A549 (cell line): ENCODE measurements around the gene SCRN1. TPM values are rescaled to one million over a fixed set of nuclear protein-coding genes. Genes with fewer than 3 reads are reported as not detected.

ENCODE experiments used
- ATAC-seq, 2 experiments: fragments of 200-7000 bp in 1 of 2; fragments of >200 bp in 1 of 2; cut with Nextera tagmentation in 1 of 2; cut with Tn5 transposase in 1 of 2; 3 replicates each; pipeline versions ENCODE4 v1.8.0 to v1.9.1; 2018 to 2020; ENCODE audit warnings: mild to moderate bottlenecking in 1 of 2, moderate library complexity in 1 of 2
- CTCF ChIA-PET: fragments of 300-600 bp; sonication (Branson Sonifier 250); formaldehyde crosslinking; extraction: SDS; loops from one replicate; lab custom pipeline; 2021; ENCODE audit warnings: antibody characterized with exemption, inconsistent platforms; lab: Yijun Ruan, JAX
- POLR2A ChIA-PET: fragments of 350-600 bp; formaldehyde crosslinking; extraction: SDS; loops from one replicate; lab custom pipeline; 2021; ENCODE audit warnings: antibody characterized with exemption, inconsistent platforms; lab: Yijun Ruan, JAX
- DNase-seq, 2 experiments: peaks; one replicate each; pipeline versions ENCODE4 v3.0.0 to v3.0.0-alpha.2; 2011 to 2016; ENCODE audit warnings: low read depth in 1 of 2, low spot score in 1 of 2
- FAIRE-seq: peaks from 2 replicates; lab custom pipeline; 2011; peaks lifted over from hg19 to GRCh38; lab: Jason Lieb, UNC
- H3K27ac ChIP-seq, 2 experiments: fragments of >200 bp; sonication (Bioruptor Twin); formaldehyde crosslinking; 3 replicates each; pipeline ENCODE4 v1.5.1; 2016 to 2017
- H3K4me1 ChIP-seq: fragments of >200 bp; sonication (Bioruptor Twin); formaldehyde crosslinking; 3 replicates; pipeline ENCODE4 v1.6.1; 2016
- H3K4me2 ChIP-seq: fragments of >200 bp; sonication (Bioruptor Twin); formaldehyde crosslinking; 3 replicates; pipeline ENCODE4 v1.6.1; 2016
- H3K4me3 ChIP-seq: fragments of >200 bp; sonication (Bioruptor Twin); formaldehyde crosslinking; 3 replicates; pipeline ENCODE4 v1.5.1; 2016
- H3K9me3 ChIP-seq: fragments of >200 bp; sonication (Bioruptor Twin); formaldehyde crosslinking; 3 replicates; pipeline ENCODE4 v1.6.1; 2016
- BHLHE40 ChIP-seq: IDR thresholded peaks from 2 replicates; pipeline ENCODE4 v1.6.1; 2012; ENCODE audit warnings: low read depth, low read length, inconsistent platforms
- EP300 ChIP-seq, 2 experiments: fragments of >200 bp; sonication (Bioruptor Twin); formaldehyde crosslinking; IDR thresholded peaks; 2 replicates in 1 of 2; 3 replicates in 1 of 2; pipeline ENCODE4 v1.6.1; 2016 to 2017
- ESRRA ChIP-seq: fragments of 150-350 bp; IDR thresholded peaks from 2 replicates; pipeline ENCODE4 v1.6.1; 2014; ENCODE audit warnings: mild to moderate bottlenecking, low read length, borderline replicate concordance
- FOSB ChIP-seq: fragments of 250-450 bp; sonication (Bioruptor Pico); IDR thresholded peaks from 2 replicates; pipeline ENCODE4 v1.5.0; 2020; ENCODE audit warnings: mild to moderate bottlenecking, moderate library complexity
- FOSL2 ChIP-seq, 2 experiments: fragments of 450-650 bp in 1 of 2; fragments of >200 bp in 1 of 2; sonication (Bioruptor Twin) in 1 of 2; formaldehyde crosslinking; IDR thresholded peaks; 2 replicates each; pipeline versions ENCODE4 v1.5.0 to v1.6.1; 2016 to 2020; ENCODE audit warnings: mild to moderate bottlenecking in 1 of 2, moderate library complexity in 1 of 2
- HDAC2 ChIP-seq: fragments of 200-600 bp; sonication (generic); IDR thresholded peaks from 2 replicates; pipeline ENCODE4 v1.6.1; 2016
- HOXB13 ChIP-seq: fragments of 250-450 bp; sonication (Bioruptor Pico); IDR thresholded peaks from 2 replicates; pipeline ENCODE4 v1.5.0; 2020; ENCODE audit warnings: low read depth, mild to moderate bottlenecking, moderate library complexity
- KDM1A ChIP-seq: fragments of 200-600 bp; sonication (generic); IDR thresholded peaks from 2 replicates; pipeline ENCODE4 v1.6.1; 2016; ENCODE audit warnings: low read depth, mild to moderate bottlenecking
- KDM5A ChIP-seq: fragments of 200-600 bp; sonication (generic); IDR thresholded peaks from 2 replicates; pipeline ENCODE4 v1.6.1; 2016; ENCODE audit warnings: antibody characterized with exemption, mild to moderate bottlenecking
- MAFK ChIP-seq: fragments of 450-650 bp; IDR thresholded peaks from 2 replicates; pipeline ENCODE4 v1.6.1; 2014; ENCODE audit not compliant: partially characterized antibody
- NPAS2 ChIP-seq: fragments of 250-450 bp; sonication (Bioruptor Pico); IDR thresholded peaks from 2 replicates; pipeline ENCODE4 v1.8.0; 2022; ENCODE audit warnings: mild to moderate bottlenecking, moderate library complexity, borderline replicate concordance
- NR3C1 ChIP-seq: fragments of >200 bp; sonication (Bioruptor Twin); formaldehyde crosslinking; IDR thresholded peaks from 3 replicates; pipeline ENCODE4 v1.6.1; 2017
- PHF8 ChIP-seq: fragments of 200-600 bp; sonication (generic); IDR thresholded peaks from 2 replicates; pipeline ENCODE4 v1.6.1; 2016; ENCODE audit warnings: low read depth, mild to moderate bottlenecking, antibody characterized with exemption, moderate library complexity, borderline replicate concordance
- POLR2AphosphoS2 ChIP-seq: conservative IDR thresholded peaks from 2 replicates; pipeline ENCODE4 v1.6.1; 2012; ENCODE audit warnings: low read length, improper control_type of control experiment, inconsistent platforms
- RARB ChIP-seq: fragments of 250-450 bp; sonication (Bioruptor Pico); IDR thresholded peaks from 2 replicates; pipeline ENCODE4 v1.8.0; 2021; ENCODE audit warnings: mild to moderate bottlenecking, moderate library complexity
- RNF2 ChIP-seq: fragments of 200-600 bp; sonication (generic); IDR thresholded peaks from 2 replicates; pipeline ENCODE4 v1.6.1; 2016; ENCODE audit warnings: low read depth, mild to moderate bottlenecking, antibody characterized with exemption, moderate library complexity, borderline replicate concordance
- SMC3 ChIP-seq: fragments of >200 bp; sonication (Bioruptor Twin); formaldehyde crosslinking; IDR thresholded peaks from 3 replicates; pipeline ENCODE4 v1.6.1; 2018; ENCODE audit warnings: inconsistent platforms
- SREBF2 ChIP-seq: fragments of 450-650 bp; IDR thresholded peaks from 2 replicates; pipeline ENCODE4 v1.6.1; 2014; ENCODE audit warnings: mild to moderate bottlenecking, moderate library complexity
- ZSCAN20 ChIP-seq: fragments of 250-450 bp; sonication (Bioruptor Pico); IDR thresholded peaks from 2 replicates; pipeline ENCODE4 v1.8.0; 2022; ENCODE audit warnings: mild to moderate bottlenecking, moderate library complexity
- WGBS: methylation state at CpG from one replicate; pipeline ENCODE4 v1.1.6; 2017; ENCODE audit errors: missing lambda C conversion rate; 5-methylcytosine and 5-hydroxymethylcytosine counted together
- polyA plus RNA-seq, 4 experiments: library from polyadenylated mRNA; depleted of rRNA in 3 of 4; stranded (reverse); fragments of >200 nt; fragmentation: RNase III in 1 of 4; extraction: RNeasy Plus Mini Kit Qiagen cat#74134 plus additional on column Dnase treatment in 1 of 4; gene quantifications; 2 replicates in 3 of 4; 3 replicates in 1 of 4; pipeline ENCODE4 v1.2.3, GENCODE V29; 2011 to 2017
- TF ChIP-seq, protein P1 (sequence below): IDR thresholded peaks from 2 replicates; pipeline ENCODE4 v1.6.1; 2012; ENCODE audit warnings: low read depth, borderline replicate concordance
- TF ChIP-seq, protein P2 (sequence below): fragments of 200-600 bp; sonication (generic); IDR thresholded peaks from 2 replicates; pipeline ENCODE4 v1.6.1; 2016; ENCODE audit warnings: antibody characterized with exemption, mild to moderate bottlenecking, moderate library complexity
- TF ChIP-seq, protein P3 (sequence below): fragments of >200 bp; sonication (Bioruptor Twin); formaldehyde crosslinking; IDR thresholded peaks from 3 replicates; pipeline ENCODE4 v1.5.1; 2016
- TF ChIP-seq, protein P4 (sequence below): fragments of 250-450 bp; sonication (Bioruptor Pico); IDR thresholded peaks from 2 replicates; pipeline ENCODE4 v1.5.0; 2020; ENCODE audit warnings: low read depth, mild to moderate bottlenecking, moderate library complexity

Gene SCRN1
- polyA plus RNA-seq, 2 of the 4 experiments (the other 2 are of a cell fraction), result 49.7 to 88.9 TPM

DNA sequence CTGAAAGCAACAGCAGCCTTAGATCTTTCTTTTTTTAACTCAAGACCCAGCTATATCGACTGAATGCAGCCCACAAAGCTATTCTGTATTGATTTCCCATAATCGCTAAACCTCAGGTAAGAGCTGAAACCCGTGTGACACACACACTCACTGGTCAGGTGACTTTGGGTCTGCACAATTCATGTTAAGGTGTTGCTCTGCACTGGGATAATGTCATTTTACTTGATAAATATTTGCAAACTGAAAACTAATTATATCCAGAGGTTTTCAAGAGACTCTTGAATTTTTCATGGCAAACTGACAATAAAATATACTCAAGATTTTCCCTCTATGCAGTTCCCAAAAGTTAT is 33.1 kb downstream of the SCRN1 start:
- Histone ChIP-seq H3K9me3 (no peaks in the 10 kb centered on the region), H3K4me2 (no peak overlapping the region), H3K27ac (no peak overlapping the region), H3K4me3 (no peak overlapping the region), H3K4me1 (0 out of 3 replicates have a peak, but pooled peaks cover 3% of the 10 kb centered on the region)
- no peak for DNase-seq
- no peak for FAIRE-seq
- ChIA-PET CTCF (interaction anchor here (1.0 to 1.3 kb wide), 3 partner anchors 19 to 106 kb away, joined by 3 to 4 read pairs (median 3); no protein-coding TSS in a partner anchor), POLR2A (no interaction called here)
- 92% methylated on average over 3 of the region's 3 CpGs for WGBS
- ATAC-seq, result no peak
- TF ChIP-seq EP300 (IDR thresholded peaks at IDR 0.05) (no peak), POLR2AphosphoS2 (no peak), FOSB (CRISPR knock-in tag) (no peak)
- TF ChIP-seq, protein P1, sequence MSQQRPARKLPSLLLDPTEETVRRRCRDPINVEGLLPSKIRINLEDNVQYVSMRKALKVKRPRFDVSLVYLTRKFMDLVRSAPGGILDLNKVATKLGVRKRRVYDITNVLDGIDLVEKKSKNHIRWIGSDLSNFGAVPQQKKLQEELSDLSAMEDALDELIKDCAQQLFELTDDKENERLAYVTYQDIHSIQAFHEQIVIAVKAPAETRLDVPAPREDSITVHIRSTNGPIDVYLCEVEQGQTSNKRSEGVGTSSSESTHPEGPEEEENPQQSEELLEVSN, result no peak

DNA sequence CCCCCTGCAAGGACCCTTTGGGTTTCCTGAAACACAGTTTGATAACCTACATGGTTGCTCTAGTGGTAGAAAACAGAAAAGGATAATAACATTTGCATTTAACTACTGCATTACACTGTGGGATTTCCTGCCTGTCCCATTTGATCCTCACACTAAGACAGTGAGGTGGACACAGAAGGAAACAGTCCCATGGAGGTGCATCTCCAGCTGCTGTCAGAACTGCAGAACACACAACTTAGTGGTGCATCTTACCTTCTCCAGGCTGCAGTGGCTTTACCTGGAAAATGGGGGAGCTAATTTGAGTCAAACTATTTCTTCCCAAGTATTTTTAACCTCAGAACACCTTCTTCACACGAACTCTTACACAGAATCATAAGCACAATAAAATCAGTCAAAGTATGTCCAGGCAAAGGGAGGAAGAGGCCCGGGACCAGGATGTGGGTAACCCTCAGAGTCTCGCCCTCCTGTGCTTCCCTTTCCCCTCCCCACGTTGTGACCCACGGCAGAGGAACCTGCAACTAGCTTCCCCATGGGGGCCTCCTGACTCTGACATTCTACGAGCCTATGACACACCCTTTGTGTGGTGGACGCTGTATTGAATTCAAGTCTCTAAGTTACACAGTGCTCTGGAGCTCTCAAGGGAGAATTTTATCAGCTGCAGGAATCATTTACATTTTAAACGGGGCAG is 33.7 kb downstream of the SCRN1 start:
- no peak for FAIRE-seq
- TF ChIP-seq SREBF2 (no peak), SMC3 (no peak), BHLHE40 (no peak)
- no peak overlapping the region for H3K4me3 ChIP-seq
- no peak for DNase-seq
- H3K27ac ChIP-seq, result no peak overlapping the region
- WGBS, result 87% methylated on average over 8 of the region's 8 CpGs
- POLR2A ChIA-PET, result no interaction called here
- no peak overlapping the region for H3K4me2 ChIP-seq
- CTCF ChIA-PET, result interaction anchor here (1.0 to 1.2 kb wide), 2 partner anchors 18 to 70 kb away, joined by 3 read pairs; no protein-coding TSS in a partner anchor
- no peak for ATAC-seq
- H3K4me1 ChIP-seq, result 0 out of 3 replicates have a peak, but pooled peaks cover 3% of the 10 kb centered on the region
- H3K9me3 ChIP-seq, result no peaks in the 10 kb centered on the region

DNA sequence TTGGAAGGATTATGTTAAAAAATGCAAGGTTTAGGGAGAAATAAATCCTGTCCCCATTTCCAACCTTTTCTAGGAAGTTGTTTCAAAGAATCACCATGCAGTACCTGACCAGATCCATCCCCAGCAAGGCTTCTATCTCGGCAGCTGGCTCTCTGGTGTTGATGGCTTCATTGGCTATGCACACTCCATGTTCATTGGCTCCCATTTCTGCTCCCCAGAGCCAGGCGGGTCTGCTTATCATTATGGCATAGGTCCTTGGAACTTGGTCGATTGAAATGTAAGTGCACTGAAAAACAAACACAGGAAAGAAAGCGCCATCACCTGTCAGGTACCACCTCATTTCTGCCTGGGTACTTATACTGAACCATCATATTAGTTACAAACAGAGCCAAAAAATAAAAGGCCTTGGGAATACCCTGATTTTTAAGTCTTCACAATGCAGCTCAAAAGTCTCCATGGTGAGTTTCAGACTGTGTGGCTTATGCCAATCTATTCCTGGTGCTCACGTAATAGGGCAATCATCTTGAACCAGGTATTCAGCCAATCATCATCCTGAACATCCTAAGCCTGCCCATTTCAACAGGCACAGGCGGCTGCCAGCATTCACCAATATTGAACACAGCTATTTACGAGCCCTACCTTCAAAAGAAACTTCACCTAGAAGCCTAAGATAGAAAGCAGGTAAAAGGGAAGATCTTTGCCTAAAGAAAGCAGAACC is 34.4 kb downstream of the SCRN1 start:
- no peak for DNase-seq
- no peak overlapping the region for H3K4me2 ChIP-seq
- no peaks in the 10 kb centered on the region for H3K9me3 ChIP-seq
- TF ChIP-seq, protein P2, sequence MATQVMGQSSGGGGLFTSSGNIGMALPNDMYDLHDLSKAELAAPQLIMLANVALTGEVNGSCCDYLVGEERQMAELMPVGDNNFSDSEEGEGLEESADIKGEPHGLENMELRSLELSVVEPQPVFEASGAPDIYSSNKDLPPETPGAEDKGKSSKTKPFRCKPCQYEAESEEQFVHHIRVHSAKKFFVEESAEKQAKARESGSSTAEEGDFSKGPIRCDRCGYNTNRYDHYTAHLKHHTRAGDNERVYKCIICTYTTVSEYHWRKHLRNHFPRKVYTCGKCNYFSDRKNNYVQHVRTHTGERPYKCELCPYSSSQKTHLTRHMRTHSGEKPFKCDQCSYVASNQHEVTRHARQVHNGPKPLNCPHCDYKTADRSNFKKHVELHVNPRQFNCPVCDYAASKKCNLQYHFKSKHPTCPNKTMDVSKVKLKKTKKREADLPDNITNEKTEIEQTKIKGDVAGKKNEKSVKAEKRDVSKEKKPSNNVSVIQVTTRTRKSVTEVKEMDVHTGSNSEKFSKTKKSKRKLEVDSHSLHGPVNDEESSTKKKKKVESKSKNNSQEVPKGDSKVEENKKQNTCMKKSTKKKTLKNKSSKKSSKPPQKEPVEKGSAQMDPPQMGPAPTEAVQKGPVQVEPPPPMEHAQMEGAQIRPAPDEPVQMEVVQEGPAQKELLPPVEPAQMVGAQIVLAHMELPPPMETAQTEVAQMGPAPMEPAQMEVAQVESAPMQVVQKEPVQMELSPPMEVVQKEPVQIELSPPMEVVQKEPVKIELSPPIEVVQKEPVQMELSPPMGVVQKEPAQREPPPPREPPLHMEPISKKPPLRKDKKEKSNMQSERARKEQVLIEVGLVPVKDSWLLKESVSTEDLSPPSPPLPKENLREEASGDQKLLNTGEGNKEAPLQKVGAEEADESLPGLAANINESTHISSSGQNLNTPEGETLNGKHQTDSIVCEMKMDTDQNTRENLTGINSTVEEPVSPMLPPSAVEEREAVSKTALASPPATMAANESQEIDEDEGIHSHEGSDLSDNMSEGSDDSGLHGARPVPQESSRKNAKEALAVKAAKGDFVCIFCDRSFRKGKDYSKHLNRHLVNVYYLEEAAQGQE, result no peak
- TF ChIP-seq, protein P1, result no peak
- TF ChIP-seq BHLHE40, result no peak
- TF ChIP-seq, protein P3, sequence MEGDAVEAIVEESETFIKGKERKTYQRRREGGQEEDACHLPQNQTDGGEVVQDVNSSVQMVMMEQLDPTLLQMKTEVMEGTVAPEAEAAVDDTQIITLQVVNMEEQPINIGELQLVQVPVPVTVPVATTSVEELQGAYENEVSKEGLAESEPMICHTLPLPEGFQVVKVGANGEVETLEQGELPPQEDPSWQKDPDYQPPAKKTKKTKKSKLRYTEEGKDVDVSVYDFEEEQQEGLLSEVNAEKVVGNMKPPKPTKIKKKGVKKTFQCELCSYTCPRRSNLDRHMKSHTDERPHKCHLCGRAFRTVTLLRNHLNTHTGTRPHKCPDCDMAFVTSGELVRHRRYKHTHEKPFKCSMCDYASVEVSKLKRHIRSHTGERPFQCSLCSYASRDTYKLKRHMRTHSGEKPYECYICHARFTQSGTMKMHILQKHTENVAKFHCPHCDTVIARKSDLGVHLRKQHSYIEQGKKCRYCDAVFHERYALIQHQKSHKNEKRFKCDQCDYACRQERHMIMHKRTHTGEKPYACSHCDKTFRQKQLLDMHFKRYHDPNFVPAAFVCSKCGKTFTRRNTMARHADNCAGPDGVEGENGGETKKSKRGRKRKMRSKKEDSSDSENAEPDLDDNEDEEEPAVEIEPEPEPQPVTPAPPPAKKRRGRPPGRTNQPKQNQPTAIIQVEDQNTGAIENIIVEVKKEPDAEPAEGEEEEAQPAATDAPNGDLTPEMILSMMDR, result no peak
- no peak for TF ChIP-seq HDAC2
- no peak for TF ChIP-seq RNF2
- TF ChIP-seq POLR2AphosphoS2, result no peak
- no peak for TF ChIP-seq NR3C1
- no peak for TF ChIP-seq ZSCAN20 (CRISPR knock-in tag)
- TF ChIP-seq MAFK, result no peak
- TF ChIP-seq FOSB (CRISPR knock-in tag), result no peak
- no peak for TF ChIP-seq KDM1A
- TF ChIP-seq, protein P4, sequence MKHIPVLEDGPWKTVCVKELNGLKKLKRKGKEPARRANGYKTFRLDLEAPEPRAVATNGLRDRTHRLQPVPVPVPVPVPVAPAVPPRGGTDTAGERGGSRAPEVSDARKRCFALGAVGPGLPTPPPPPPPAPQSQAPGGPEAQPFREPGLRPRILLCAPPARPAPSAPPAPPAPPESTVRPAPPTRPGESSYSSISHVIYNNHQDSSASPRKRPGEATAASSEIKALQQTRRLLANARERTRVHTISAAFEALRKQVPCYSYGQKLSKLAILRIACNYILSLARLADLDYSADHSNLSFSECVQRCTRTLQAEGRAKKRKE (CRISPR knock-in tag), result no peak
- no peak for TF ChIP-seq ESRRA
- no peak for TF ChIP-seq NPAS2 (CRISPR knock-in tag)
- TF ChIP-seq RARB (CRISPR knock-in tag), result no peak
- no peak for TF ChIP-seq PHF8
- no peak for TF ChIP-seq FOSL2 (IDR thresholded peaks at IDR 0.05)
- TF ChIP-seq FOSL2 (CRISPR knock-in tag; IDR thresholded peaks at IDR 0.05), result no peak
- TF ChIP-seq HOXB13, result no peak
- no peak for TF ChIP-seq KDM5A
- CTCF ChIA-PET, result interaction anchor here (0.6 kb wide), 1 partner anchor 968 kb away, joined by 3 read pairs; no protein-coding TSS in a partner anchor
- FAIRE-seq, result no peak
- H3K4me1 ChIP-seq, result 0 out of 3 replicates have a peak, but pooled peaks cover 3% of the 10 kb centered on the region
- no peak for ATAC-seq
- H3K27ac ChIP-seq, result no peak overlapping the region
- POLR2A ChIA-PET, result no interaction called here
- WGBS, result 79% methylated on average over 7 of the region's 7 CpGs
- H3K4me3 ChIP-seq, result no peak overlapping the region
